SK-N-SH treated with all-trans-retinoic acid at 6 μM for 48 hours (cell line): ENCODE data around the gene DEPDC4.
"Not testable (repeated sequence)": the region's sequence is repeated elsewhere in the genome, so short reads cannot be mapped to it uniquely, and the experiment has no call there.

Experiments
- ATAC-seq: fragments of 200-7000 bp; cut with Tn5 transposase; 3 replicates; pipeline ENCODE4 v1.9.1; 2020; ENCODE audit warnings: mild to moderate bottlenecking, moderate library complexity
- BACH2 ChIP-seq: fragments of 250-450 bp; sonication (Bioruptor Pico); IDR thresholded peaks from 2 replicates; pipeline ENCODE4 v1.9.0; 2021; ENCODE audit warnings: mild to moderate bottlenecking, borderline replicate concordance
- CREB5 ChIP-seq: fragments of 250-450 bp; sonication (Bioruptor Pico); IDR thresholded peaks from 2 replicates; pipeline ENCODE4 v1.5.1; 2020; ENCODE audit warnings: low read depth, mild to moderate bottlenecking, moderate library complexity
- CSDC2 ChIP-seq: fragments of 250-450 bp; sonication (Bioruptor Pico); IDR thresholded peaks from 2 replicates; pipeline ENCODE4 v1.5.0; 2020; ENCODE audit warnings: mild to moderate bottlenecking, moderate library complexity
- ISL1 ChIP-seq: fragments of 250-450 bp; sonication (Bioruptor Pico); IDR thresholded peaks from 2 replicates; pipeline ENCODE4 v2.1.2; 2022; ENCODE audit warnings: mild to moderate bottlenecking, moderate library complexity
- OSR1 ChIP-seq: fragments of 250-450 bp; sonication (Bioruptor Pico); IDR thresholded peaks from 2 replicates; pipeline ENCODE4 v1.8.0; 2022; ENCODE audit warnings: moderate library complexity, mild to moderate bottlenecking, inconsistent platforms
- PATZ1 ChIP-seq: fragments of 250-450 bp; sonication (Bioruptor Pico); IDR thresholded peaks from 2 replicates; pipeline ENCODE4 v1.8.0; 2020; ENCODE audit warnings: mild to moderate bottlenecking, moderate library complexity, borderline replicate concordance
- POU6F1 ChIP-seq: fragments of 250-450 bp; sonication (Bioruptor Pico); IDR thresholded peaks from 2 replicates; pipeline ENCODE4 v1.8.0; 2021; ENCODE audit warnings: low read depth, mild to moderate bottlenecking, moderate library complexity, borderline replicate concordance
- PPARA ChIP-seq: fragments of 250-450 bp; sonication (Bioruptor Pico); IDR thresholded peaks from 2 replicates; pipeline ENCODE4 v1.5.0; 2020; ENCODE audit warnings: mild to moderate bottlenecking, borderline replicate concordance
- SNAI2 ChIP-seq: fragments of 250-450 bp; sonication (Bioruptor Pico); IDR thresholded peaks from 2 replicates; pipeline ENCODE4 v1.5.0; 2020; ENCODE audit warnings: mild to moderate bottlenecking, moderate library complexity
- TOX ChIP-seq: fragments of 250-450 bp; sonication (Bioruptor Pico); IDR thresholded peaks from 2 replicates; pipeline ENCODE4 v1.8.0; 2021; ENCODE audit warnings: mild to moderate bottlenecking, moderate library complexity, borderline replicate concordance
- TSHZ2 ChIP-seq: fragments of 250-450 bp; sonication (Bioruptor Pico); IDR thresholded peaks from 2 replicates; pipeline ENCODE4 v1.5.0; 2020; ENCODE audit warnings: mild to moderate bottlenecking, moderate library complexity
- ZC3H10 ChIP-seq: fragments of 250-450 bp; sonication (Bioruptor Pico); IDR thresholded peaks from 2 replicates; pipeline ENCODE4 v1.5.1; 2021; ENCODE audit warnings: mild to moderate bottlenecking, moderate library complexity
- ZFP3 ChIP-seq: fragments of 250-450 bp; sonication (Bioruptor Pico); IDR thresholded peaks from 2 replicates; pipeline ENCODE4 v1.5.0; 2020; ENCODE audit warnings: mild to moderate bottlenecking, moderate library complexity
- ZFP30 ChIP-seq: fragments of 450-650 bp; formaldehyde crosslinking; IDR thresholded peaks from 2 replicates; pipeline ENCODE4 v1.5.0; 2022; ENCODE audit warnings: mild to moderate bottlenecking, moderate library complexity
- ZNF565 ChIP-seq: fragments of 450-650 bp; formaldehyde crosslinking; conservative IDR thresholded peaks from 2 replicates; pipeline ENCODE4 v1.5.0; 2020; ENCODE audit warnings: low read depth, mild to moderate bottlenecking, moderate library complexity
- ZNF70 ChIP-seq: fragments of 450-650 bp; formaldehyde crosslinking; IDR thresholded peaks from 2 replicates; pipeline ENCODE4 v1.5.0; 2020; ENCODE audit warnings: mild to moderate bottlenecking, moderate library complexity

The DEPDC4 gene

GRCh38 chr12:100267603-100268281, 863 bp upstream of the DEPDC4 start:
- peak; percentile 37 for ATAC-seq
- TF ChIP-seq TSHZ2 (CRISPR knock-in tag): no peak
- TF ChIP-seq OSR1: no peak
- TF ChIP-seq ZNF70 (CRISPR knock-in tag): peak; percentile 96

GRCh38 chr12:100266585-100266834, 369 bp downstream of the DEPDC4 start:
- peak; percentile 89 for ATAC-seq
- TF ChIP-seq CREB5 (CRISPR knock-in tag) (no peak), PPARA (CRISPR knock-in tag) (no peak), OSR1 (no peak), ZFP3 (no peak), TOX (CRISPR knock-in tag) (no peak), BACH2 (CRISPR knock-in tag) (no peak), CSDC2 (CRISPR knock-in tag) (no peak), SNAI2 (CRISPR knock-in tag) (no peak), PATZ1 (CRISPR knock-in tag) (no peak), ZNF70 (CRISPR knock-in tag) (no peak), ZFP30 (no peak), ISL1 (CRISPR knock-in tag) (no peak), ZC3H10 (CRISPR knock-in tag) (no peak), TSHZ2 (CRISPR knock-in tag) (no peak), ZNF565 (CRISPR knock-in tag) (no peak), POU6F1 (CRISPR knock-in tag) (no peak)

GRCh38 chr12:100265732-100266584, 921 bp downstream of the DEPDC4 start:
- peak; percentile 2; the same call in 2 of the 3 replicates for ATAC-seq
- TF ChIP-seq BACH2 (CRISPR knock-in tag): no peak

- ATAC-seq: not testable (repeated sequence)
Measured at GRCh38 chr12:100265107-100265506, 1.8 kb downstream of the DEPDC4 start.
